Neural progenitor cell (in vitro differentiated cells): ENCODE data around the gene TMEM176B. TPM values are rescaled to one million over a fixed set of nuclear protein-coding genes. Genes with fewer than 3 reads are reported as not detected.

Source experiments
- DNase-seq: peaks from one replicate; pipeline ENCODE4 v3.0.0-alpha.2; 2016; ENCODE audit warnings: low spot score
- H2AFZ ChIP-seq: fragments of 200-600 bp; sonication (generic); replicated peaks from 2 replicates; pipeline ENCODE4 v1.6.1; 2016; ENCODE audit warnings: antibody characterized with exemption
- H3F3A ChIP-seq: fragments of 200-600 bp; sonication (generic); 2 replicates; pipeline ENCODE4 v1.6.1; 2016; ENCODE audit warnings: antibody characterized with exemption, low read depth
- H3K27ac ChIP-seq: fragments of 200-600 bp; sonication (generic); 2 replicates; pipeline ENCODE4 v1.5.1; 2016; ENCODE audit warnings: mild to moderate bottlenecking
- H3K27me3 ChIP-seq: fragments of 200-600 bp; sonication (generic); 2 replicates; pipeline ENCODE4 v1.6.1; 2016; ENCODE audit warnings: mild to moderate bottlenecking, moderate library complexity
- H3K36me3 ChIP-seq: fragments of 200-600 bp; sonication (generic); 2 replicates; pipeline ENCODE4 v1.5.1; 2016
- H3K4me1 ChIP-seq: fragments of 200-600 bp; sonication (generic); 2 replicates; pipeline ENCODE4 v1.6.1; 2016; ENCODE audit warnings: mixed run types
- H3K4me2 ChIP-seq: fragments of 200-600 bp; sonication (generic); 2 replicates; pipeline ENCODE4 v1.6.1; 2016
- H3K4me3 ChIP-seq: fragments of 200-600 bp; sonication (generic); 2 replicates; pipeline ENCODE4 v1.5.1; 2016
- H3K79me2 ChIP-seq: fragments of 200-600 bp; sonication (generic); 2 replicates; pipeline ENCODE4 v1.6.1; 2016; ENCODE audit warnings: low read depth
- H3K9ac ChIP-seq: fragments of 200-600 bp; sonication (generic); 2 replicates; pipeline ENCODE4 v1.6.1; 2016
- H3K9me3 ChIP-seq: fragments of 200-600 bp; sonication (generic); 2 replicates; pipeline ENCODE4 v1.5.1; 2016; ENCODE audit warnings: low read depth
- H4K20me1 ChIP-seq: fragments of 200-600 bp; sonication (generic); 2 replicates; pipeline ENCODE4 v1.6.1; 2016; ENCODE audit warnings: low read depth
- H3K27ac Mint-ChIP-seq: 3 replicates; pipeline ENCODE4 v1.8.0; 2021; ENCODE audit warnings: mixed read lengths
- H3K27me3 Mint-ChIP-seq: 2 replicates; pipeline ENCODE4 v1.8.0; 2022; ENCODE audit warnings: low read depth, mild to moderate bottlenecking, inconsistent platforms, moderate library complexity, mixed read lengths; ENCODE audit not compliant: insufficient read depth
- H3K36me3 Mint-ChIP-seq: 3 replicates; pipeline ENCODE4 v1.8.0; 2021; ENCODE audit warnings: mixed read lengths
- H3K4me1 Mint-ChIP-seq: 3 replicates; pipeline ENCODE4 v1.8.0; 2021; ENCODE audit warnings: mixed read lengths
- H3K4me3 Mint-ChIP-seq: 3 replicates; pipeline ENCODE4 v1.8.0; 2021; ENCODE audit warnings: mild to moderate bottlenecking, moderate library complexity, mixed read lengths
- H3K9me3 Mint-ChIP-seq: 3 replicates; pipeline ENCODE4 v1.8.0; 2020; ENCODE audit warnings: mixed read lengths
- EZH2 ChIP-seq: fragments of 200-600 bp; sonication (generic); IDR thresholded peaks from 2 replicates; pipeline ENCODE4 v1.6.1; 2017; ENCODE audit warnings: antibody characterized with exemption, mild to moderate bottlenecking, moderate library complexity
- EZH2phosphoT487 ChIP-seq: fragments of 200-600 bp; sonication (generic); IDR thresholded peaks from 2 replicates; pipeline ENCODE4 v1.6.1; 2017; ENCODE audit warnings: antibody characterized with exemption
- total RNA-seq: library from RNA; depleted of rRNA; stranded (reverse); fragments of >200 nt; gene quantifications from 2 replicates; pipeline ENCODE4 v1.2.3, GENCODE V29; 2015; ENCODE audit warnings: low replicate concordance
- TF ChIP-seq, protein P1 (sequence below): fragments of 200-600 bp; sonication (generic); IDR thresholded peaks from 2 replicates; pipeline ENCODE4 v1.5.1; 2017; ENCODE audit warnings: antibody characterized with exemption, mild to moderate bottlenecking

TMEM176B gene
- total RNA-seq, 1 donor from 2014 or later, result 0.54 TPM

DNA sequence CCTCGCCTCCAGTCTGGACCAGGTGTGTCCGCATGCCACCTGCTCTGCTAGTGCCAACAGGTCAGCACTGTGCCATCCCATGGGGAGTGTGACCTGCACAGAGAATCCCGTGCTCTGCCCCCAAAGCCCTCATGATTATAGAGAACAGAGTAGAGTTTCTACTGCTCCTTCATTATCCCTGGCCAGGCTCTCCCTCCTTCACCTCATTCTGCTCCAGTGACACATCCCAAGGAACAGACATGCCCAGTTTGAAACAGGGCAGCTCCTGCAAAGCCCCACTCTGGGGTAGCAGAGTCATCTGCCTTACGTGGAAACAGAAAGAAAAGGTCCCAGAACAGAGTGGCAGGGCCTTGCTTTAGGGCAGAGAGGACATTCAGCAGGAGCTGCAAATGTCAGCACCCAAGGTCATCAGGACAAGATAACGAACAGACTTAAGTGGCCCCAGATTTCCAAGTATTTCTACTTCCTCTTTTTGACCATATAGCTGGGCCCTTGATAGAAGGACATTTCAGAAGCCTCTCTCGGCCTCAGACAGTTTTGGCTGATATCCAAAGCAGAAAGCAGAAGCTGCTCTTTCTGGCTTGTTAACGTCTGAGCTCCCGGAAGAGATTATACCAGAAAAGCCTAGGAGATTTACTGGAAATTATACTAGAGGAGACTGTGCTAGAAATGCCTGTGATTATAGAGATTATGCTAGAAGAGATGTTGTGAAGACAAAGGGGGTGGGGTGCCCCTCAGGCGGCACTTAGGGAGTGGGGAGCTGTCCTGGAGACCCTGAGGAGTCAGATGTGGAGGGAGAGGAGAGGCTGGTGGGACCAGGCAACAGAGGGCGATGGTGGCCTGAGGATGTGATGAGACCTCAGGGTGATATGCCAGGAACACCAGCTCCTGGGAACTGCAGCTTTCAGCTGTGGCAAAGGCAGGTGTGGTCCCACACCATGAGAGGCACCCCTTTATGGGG, 12.6 kb downstream of the TMEM176B start:
- no peak overlapping the region for H3K27ac Mint-ChIP-seq
- Histone ChIP-seq H3K9me3 (no peaks in the 10 kb centered on the region), H3K4me1 (peaks cover 8% of the 10 kb centered on the region), H3K9ac (no peak overlapping the region), H3K4me3 (no peak overlapping the region), H4K20me1 (no peaks in the 10 kb centered on the region), H3K27ac (no peak overlapping the region), H3K79me2 (no peaks in the 10 kb centered on the region), H3K36me3 (no peaks in the 10 kb centered on the region), H2AFZ (no peak overlapping the region), H3K4me2 (no peak overlapping the region), H3F3A (no peaks in the 10 kb centered on the region), H3K27me3 (no peaks in the 10 kb centered on the region)
- no peak for DNase-seq
- H3K9me3 Mint-ChIP-seq, result no peaks in the 10 kb centered on the region
- H3K36me3 Mint-ChIP-seq, result no peaks in the 10 kb centered on the region
- H3K4me3 Mint-ChIP-seq, result no peak overlapping the region
- peaks cover 8% of the 10 kb centered on the region for H3K27me3 Mint-ChIP-seq
- TF ChIP-seq EZH2phosphoT487 (no peak), EZH2 (no peak)
- TF ChIP-seq, protein P1, sequence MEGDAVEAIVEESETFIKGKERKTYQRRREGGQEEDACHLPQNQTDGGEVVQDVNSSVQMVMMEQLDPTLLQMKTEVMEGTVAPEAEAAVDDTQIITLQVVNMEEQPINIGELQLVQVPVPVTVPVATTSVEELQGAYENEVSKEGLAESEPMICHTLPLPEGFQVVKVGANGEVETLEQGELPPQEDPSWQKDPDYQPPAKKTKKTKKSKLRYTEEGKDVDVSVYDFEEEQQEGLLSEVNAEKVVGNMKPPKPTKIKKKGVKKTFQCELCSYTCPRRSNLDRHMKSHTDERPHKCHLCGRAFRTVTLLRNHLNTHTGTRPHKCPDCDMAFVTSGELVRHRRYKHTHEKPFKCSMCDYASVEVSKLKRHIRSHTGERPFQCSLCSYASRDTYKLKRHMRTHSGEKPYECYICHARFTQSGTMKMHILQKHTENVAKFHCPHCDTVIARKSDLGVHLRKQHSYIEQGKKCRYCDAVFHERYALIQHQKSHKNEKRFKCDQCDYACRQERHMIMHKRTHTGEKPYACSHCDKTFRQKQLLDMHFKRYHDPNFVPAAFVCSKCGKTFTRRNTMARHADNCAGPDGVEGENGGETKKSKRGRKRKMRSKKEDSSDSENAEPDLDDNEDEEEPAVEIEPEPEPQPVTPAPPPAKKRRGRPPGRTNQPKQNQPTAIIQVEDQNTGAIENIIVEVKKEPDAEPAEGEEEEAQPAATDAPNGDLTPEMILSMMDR, result peak; percentile 15
- H3K4me1 Mint-ChIP-seq, result no peaks in the 10 kb centered on the region

DNA sequence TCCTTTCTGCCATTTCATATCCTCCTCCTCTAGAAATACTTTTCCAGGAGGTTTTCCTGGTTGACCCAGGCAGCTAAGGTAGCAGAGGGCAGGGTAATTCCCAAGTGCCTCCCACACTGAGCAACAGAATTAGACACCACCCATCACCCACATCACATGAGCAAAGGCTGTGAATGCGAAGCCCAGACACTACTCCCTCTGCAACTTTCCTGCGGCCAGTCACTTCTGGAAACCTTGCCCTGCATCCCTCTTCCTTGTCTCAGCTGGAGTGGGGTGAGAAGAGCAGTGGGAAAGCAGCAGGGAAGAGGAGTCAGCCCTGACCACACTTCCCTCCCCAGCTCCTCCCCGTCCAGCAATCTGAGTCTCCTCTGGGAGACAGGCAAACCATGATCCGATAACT, 15.2 kb downstream of the TMEM176B start:
- no peaks in the 10 kb centered on the region for H3K27me3 ChIP-seq
- no peak overlapping the region for H3K4me3 ChIP-seq
- TF ChIP-seq, protein P1, result no peak
- TF ChIP-seq EZH2 (no peak), EZH2phosphoT487 (no peak)
- Mint-ChIP-seq H3K36me3 (no peaks in the 10 kb centered on the region), H3K4me3 (no peak overlapping the region), H3K27me3 (peaks cover 6% of the 10 kb centered on the region), H3K4me1 (no peaks in the 10 kb centered on the region), H3K27ac (no peak overlapping the region), H3K9me3 (no peaks in the 10 kb centered on the region)
- DNase-seq, result no peak
- no peaks in the 10 kb centered on the region for H3K36me3 ChIP-seq
- H4K20me1 ChIP-seq, result no peaks in the 10 kb centered on the region
- no peak overlapping the region for H3K4me2 ChIP-seq
- no peaks in the 10 kb centered on the region for H3F3A ChIP-seq
- H2AFZ ChIP-seq, result peak overlapping the region; percentile 23
- H3K27ac ChIP-seq, result no peak overlapping the region
- peaks cover 8% of the 10 kb centered on the region for H3K4me1 ChIP-seq
- H3K9me3 ChIP-seq, result no peaks in the 10 kb centered on the region
- no peaks in the 10 kb centered on the region for H3K79me2 ChIP-seq
- H3K9ac ChIP-seq, result no peak overlapping the region

DNA sequence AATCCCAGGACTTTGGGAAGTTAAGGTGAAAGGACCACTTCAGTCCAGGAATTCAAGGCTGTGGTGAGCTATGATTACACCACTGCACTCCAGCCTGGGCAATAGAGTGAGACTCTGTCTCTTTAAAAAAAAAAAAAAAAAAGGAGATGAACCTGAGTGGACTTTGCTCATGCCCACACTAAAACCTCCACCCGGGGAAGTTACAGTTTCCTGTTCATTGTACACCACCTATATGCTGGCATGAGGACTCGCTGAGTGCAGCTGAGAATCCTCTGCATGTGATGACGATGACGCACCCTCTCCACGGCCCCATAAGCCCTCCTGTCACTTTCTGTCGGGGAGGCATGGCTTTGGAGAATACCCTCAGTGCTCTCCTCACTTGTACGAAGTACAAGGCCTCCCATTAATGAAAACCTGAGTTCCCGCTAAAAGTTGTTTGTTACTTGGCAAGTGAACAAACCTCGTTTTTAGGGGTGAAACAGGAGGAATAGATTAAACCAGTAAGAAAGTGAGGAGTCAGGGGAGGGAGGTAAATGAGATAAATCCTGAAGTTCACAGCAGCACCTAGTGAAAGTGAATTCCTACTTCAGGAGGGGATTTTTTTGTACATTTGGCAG, 15.9 kb downstream of the TMEM176B start:
- H3K9me3 ChIP-seq, result no peaks in the 10 kb centered on the region
- H3K36me3 Mint-ChIP-seq, result no peaks in the 10 kb centered on the region
- no peak overlapping the region for H3K9ac ChIP-seq
- H3K4me1 Mint-ChIP-seq, result no peaks in the 10 kb centered on the region
- no peaks in the 10 kb centered on the region for H3K27me3 ChIP-seq
- H3K4me3 Mint-ChIP-seq, result no peak overlapping the region
- H3K4me3 ChIP-seq, result no peak overlapping the region
- H3K27ac ChIP-seq, result no peak overlapping the region
- no peaks in the 10 kb centered on the region for H3F3A ChIP-seq
- TF ChIP-seq EZH2phosphoT487 (no peak), EZH2 (no peak)
- TF ChIP-seq, protein P1, result no peak
- no peaks in the 10 kb centered on the region for H3K79me2 ChIP-seq
- DNase-seq, result no peak
- H3K4me2 ChIP-seq, result no peak overlapping the region
- H3K36me3 ChIP-seq, result no peaks in the 10 kb centered on the region
- peaks cover 6% of the 10 kb centered on the region for H3K27me3 Mint-ChIP-seq
- H3K27ac Mint-ChIP-seq, result no peak overlapping the region
- H2AFZ ChIP-seq, result peak overlapping the region; percentile 23
- peaks cover 8% of the 10 kb centered on the region for H3K4me1 ChIP-seq
- no peaks in the 10 kb centered on the region for H4K20me1 ChIP-seq
- H3K9me3 Mint-ChIP-seq, result no peaks in the 10 kb centered on the region
